GM18867 (cell line): Measurements from ENCODE around the gene CD81.

Experiments
- ATAC-seq: cut with Tn5 transposase; IDR thresholded peaks from one replicate; pipeline ENCODE4 v1.9.1; 2021; ENCODE audit warnings: mild to moderate bottlenecking, moderate library complexity; ENCODE audit not compliant: unreplicated experiment

Gene CD81

GRCh38 chr11:2400762-2401435 lies 23.8 kb downstream of the CD81 start:
- no peak for ATAC-seq

GRCh38 chr11:2401436-2401984 lies 24.4 kb downstream of the CD81 start:
- no peak for ATAC-seq

GRCh38 chr11:2402106-2402505 lies 25.0 kb downstream of the CD81 start:
- ATAC-seq = no peak

GRCh38 chr11:2402890-2403645 lies 26.0 kb downstream of the CD81 start:
- no peak for ATAC-seq

- ATAC-seq = no peak
These were observed 27.7 kb downstream of the CD81 start for GRCh38 chr11:2404735-2405196.

GRCh38 chr11:2406451-2406850 lies 29.3 kb downstream of the CD81 start:
- no peak for ATAC-seq

GRCh38 chr11:2406878-2407410 lies 29.8 kb downstream of the CD81 start:
- ATAC-seq = no peak

- ATAC-seq = no peak
These were observed 31.6 kb downstream of the CD81 start for GRCh38 chr11:2408671-2409070.

- ATAC-seq = no peak
These were observed 32.0 kb downstream of the CD81 start for GRCh38 chr11:2409126-2409525.

GRCh38 chr11:2409611-2410468 lies 32.7 kb downstream of the CD81 start:
- no peak for ATAC-seq

- no peak for ATAC-seq
These were observed 33.5 kb downstream of the CD81 start for GRCh38 chr11:2410616-2411015.

- no peak for ATAC-seq
These were observed 34.6 kb downstream of the CD81 start for GRCh38 chr11:2411446-2412305.

GRCh38 chr11:2412323-2412722 lies 35.2 kb downstream of the CD81 start:
- no peak for ATAC-seq

- no peak for ATAC-seq
These were observed 36.9 kb downstream of the CD81 start for GRCh38 chr11:2413742-2414579.

GRCh38 chr11:2414616-2415015 lies 37.5 kb downstream of the CD81 start:
- no peak for ATAC-seq

GRCh38 chr11:2415171-2415570 lies 38.1 kb downstream of the CD81 start:
- no peak for ATAC-seq

- no peak for ATAC-seq
These were observed 38.7 kb downstream of the CD81 start for GRCh38 chr11:2415601-2416380.

- ATAC-seq = no peak
These were observed 39.7 kb downstream of the CD81 start for GRCh38 chr11:2416765-2417164.
